Measurements from ENCODE around the gene FLRT1.

- TF ChIP-seq, protein P1, sequence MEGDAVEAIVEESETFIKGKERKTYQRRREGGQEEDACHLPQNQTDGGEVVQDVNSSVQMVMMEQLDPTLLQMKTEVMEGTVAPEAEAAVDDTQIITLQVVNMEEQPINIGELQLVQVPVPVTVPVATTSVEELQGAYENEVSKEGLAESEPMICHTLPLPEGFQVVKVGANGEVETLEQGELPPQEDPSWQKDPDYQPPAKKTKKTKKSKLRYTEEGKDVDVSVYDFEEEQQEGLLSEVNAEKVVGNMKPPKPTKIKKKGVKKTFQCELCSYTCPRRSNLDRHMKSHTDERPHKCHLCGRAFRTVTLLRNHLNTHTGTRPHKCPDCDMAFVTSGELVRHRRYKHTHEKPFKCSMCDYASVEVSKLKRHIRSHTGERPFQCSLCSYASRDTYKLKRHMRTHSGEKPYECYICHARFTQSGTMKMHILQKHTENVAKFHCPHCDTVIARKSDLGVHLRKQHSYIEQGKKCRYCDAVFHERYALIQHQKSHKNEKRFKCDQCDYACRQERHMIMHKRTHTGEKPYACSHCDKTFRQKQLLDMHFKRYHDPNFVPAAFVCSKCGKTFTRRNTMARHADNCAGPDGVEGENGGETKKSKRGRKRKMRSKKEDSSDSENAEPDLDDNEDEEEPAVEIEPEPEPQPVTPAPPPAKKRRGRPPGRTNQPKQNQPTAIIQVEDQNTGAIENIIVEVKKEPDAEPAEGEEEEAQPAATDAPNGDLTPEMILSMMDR (IDR thresholded peaks at IDR 0.05) = no peak
- TF ChIP-seq POLR2A (IDR thresholded peaks at IDR 0.05) = no peak
These were observed 24.6 kb downstream of the FLRT1 start for GRCh38 chr11:64060263-64060860.

Data from lower leg skin (tissue), 3 donors.